ENCODE results near the gene REV3L.
A peak's percentile ranks its signal among the peaks of the same experiment; 100 is the strongest.
"Not testable (repeated sequence)": the region's sequence is repeated elsewhere in the genome, so short reads cannot be mapped to it uniquely, and the experiment has no call there.

REV3L gene

DNA sequence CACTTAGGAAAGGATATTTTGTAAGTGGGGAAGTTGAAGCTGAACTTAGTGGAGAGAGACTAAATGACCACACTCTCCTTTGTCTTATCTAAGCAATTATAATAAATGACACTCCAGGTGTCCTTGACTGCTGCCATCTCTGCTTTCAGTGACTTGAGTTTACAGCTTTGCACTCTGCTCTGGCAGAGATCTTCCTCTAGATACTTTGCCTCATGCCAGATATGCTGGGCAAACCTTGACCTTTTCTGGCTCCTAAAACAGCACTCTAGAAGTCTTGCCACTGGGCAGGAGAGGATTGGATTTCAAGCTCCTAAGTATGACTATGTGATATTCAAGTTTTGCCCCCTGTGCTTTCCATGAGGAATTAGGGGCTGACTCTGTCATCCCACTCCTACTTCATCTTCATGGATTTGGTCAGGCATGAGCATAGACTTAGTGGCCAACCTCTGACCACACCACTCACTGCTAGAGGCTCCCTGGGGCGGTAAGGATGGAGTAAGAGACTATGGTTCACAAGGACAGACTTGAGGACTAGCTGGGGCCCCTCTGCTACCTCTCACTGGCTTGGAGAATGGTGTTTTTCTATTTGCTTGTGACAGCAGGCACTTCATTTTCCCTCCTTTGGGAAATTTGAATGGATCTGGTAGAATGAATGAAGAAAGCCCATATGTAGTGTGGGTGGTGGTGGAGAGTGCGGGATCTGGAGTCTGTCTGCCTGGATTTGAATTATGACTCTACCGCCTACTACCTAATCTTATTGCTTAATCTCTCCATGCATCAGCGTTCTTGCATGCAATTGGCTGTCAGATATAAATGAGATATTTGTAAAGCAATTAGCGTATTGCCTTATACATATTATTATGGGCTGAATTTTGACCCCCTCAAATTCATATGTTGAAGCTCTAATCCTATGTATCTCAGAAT is 191.4 kb downstream of the REV3L start:
- DNase-seq, result no peak

GRCh38 chr6:111290689-111291335 is 192.2 kb downstream of the REV3L start:
- DNase-seq, result peak; percentile 34

DNA sequence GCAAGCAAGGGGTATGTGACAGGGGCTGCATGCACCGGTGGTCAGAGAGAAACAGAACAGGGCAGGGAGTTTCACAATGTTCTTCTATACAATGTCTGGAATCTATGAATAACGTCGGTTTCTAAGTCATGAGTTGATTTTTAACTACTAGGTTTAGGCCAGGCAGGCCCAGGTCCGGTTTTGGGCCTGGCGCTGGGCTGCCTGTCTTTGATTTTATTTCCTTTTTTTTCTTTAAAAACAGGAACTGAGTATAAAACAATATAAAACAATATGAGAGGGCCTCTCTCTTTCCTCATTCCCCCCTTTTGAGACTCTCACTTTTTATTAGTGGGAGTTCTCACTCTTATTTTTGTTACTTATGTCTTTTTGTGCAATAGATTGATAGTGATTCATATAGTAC is 198.7 kb downstream of the REV3L start:
- not testable (repeated sequence) for DNase-seq

DNA sequence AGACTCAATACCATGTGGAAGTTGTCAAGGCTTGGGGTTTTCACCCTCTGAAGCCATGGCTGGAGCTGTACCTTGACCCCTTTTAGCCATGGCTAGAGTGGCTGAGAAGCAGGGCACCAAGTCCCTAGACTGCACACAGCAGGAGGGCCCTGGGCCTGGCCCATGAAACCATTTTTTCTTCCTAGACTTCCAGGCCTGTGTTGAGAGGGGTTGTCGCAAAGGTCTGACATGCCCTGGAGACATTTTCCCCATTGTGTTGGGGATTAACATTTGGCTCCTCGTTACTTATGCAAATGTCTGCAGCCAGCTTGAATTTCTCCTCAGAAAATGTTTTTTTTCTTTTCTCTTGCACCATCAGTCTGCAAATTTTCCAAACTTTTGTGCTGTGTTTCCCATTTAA is 199.3 kb downstream of the REV3L start:
- no peak for DNase-seq

DNA sequence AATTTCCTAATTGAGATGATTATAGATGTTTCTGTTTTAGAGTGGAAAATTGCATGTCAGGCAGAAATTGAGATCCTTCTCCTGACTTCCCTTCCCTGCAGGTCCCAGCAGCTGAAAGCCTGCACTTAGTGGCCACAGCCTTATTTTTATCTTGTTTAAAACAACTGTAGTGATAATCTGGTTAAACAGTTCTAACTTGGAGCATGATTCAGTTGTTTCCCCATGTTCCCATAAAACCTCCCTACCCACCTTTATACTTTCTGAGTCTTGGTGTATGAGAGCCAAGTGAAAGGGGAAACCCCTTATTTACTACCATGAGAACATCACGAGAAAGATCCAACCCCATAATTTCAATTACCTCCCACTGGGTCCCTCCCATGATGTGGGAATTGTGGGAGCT is 200.5 kb downstream of the REV3L start:
- no peak for DNase-seq

GRCh38 chr6:111280445-111280955 is 202.5 kb downstream of the REV3L start:
- DNase-seq, result no peak

- DNase-seq, result no peak
Measured at GRCh38 chr6:111278731-111279130, 204.3 kb downstream of the REV3L start.

DNA sequence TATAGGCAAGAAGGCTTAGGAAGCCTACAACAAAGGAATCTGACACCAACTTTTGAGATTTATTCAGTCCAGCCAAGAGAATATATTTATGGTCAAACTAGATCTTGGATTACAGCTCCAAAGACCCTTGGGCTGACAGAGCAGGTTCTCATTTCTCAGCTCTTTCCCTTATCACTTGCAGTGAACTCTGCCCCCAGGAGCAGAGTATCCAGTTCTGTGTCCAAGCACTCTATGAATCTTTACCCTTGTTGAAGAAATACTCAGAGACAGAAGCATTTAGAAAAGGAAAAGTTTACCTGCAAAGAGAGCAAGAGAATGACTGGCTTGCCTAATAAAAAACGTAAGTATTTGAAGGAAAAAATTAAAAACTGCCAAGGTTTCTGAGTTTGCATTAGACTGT is 205.2 kb downstream of the REV3L start:
- no peak for DNase-seq

DNA sequence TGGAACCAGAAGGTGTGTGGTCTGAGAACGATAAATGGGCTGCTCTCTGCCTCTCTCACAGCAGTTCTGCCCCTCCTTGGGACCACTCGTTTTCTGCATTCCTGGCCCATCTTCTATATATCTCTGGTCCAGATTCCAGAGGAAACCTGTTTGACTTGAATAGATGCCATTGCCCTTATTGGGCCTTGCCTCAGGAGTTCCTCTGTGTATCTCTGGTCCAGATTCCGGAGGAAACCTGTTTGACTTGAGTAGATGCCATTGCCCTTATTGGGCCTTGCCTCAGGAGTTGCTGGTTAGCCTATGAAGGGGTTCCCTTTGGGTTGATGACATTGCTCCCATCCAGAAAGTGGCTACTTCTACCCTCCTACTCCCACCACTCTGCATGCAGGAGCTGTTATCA is 206.3 kb downstream of the REV3L start:
- DNase-seq, result no peak

DNA sequence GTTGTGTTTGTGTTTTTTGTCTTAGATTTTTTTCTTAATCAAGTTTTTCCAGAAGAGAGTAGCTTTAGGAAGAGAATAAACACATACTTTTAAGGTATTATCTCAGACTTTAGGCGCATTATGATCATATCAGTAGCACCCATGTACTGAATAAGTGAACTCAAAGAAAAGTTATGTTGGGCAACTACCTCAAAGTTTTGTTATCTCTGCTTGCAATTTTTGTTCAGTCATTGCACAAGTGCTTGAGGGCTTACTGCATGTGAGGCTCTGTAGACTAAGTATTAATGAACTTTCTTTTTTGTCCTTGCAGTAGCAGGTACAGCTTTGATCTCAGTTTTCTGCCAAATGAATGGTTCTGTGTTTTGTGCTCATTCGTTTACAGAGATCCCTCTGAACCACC is 206.7 kb downstream of the REV3L start:
- DNase-seq, result no peak

- DNase-seq, result no peak
Measured at GRCh38 chr6:111274593-111275217, 208.3 kb downstream of the REV3L start.

- no peak for DNase-seq
Measured at GRCh38 chr6:111270121-111270520, 212.9 kb downstream of the REV3L start.

DNA sequence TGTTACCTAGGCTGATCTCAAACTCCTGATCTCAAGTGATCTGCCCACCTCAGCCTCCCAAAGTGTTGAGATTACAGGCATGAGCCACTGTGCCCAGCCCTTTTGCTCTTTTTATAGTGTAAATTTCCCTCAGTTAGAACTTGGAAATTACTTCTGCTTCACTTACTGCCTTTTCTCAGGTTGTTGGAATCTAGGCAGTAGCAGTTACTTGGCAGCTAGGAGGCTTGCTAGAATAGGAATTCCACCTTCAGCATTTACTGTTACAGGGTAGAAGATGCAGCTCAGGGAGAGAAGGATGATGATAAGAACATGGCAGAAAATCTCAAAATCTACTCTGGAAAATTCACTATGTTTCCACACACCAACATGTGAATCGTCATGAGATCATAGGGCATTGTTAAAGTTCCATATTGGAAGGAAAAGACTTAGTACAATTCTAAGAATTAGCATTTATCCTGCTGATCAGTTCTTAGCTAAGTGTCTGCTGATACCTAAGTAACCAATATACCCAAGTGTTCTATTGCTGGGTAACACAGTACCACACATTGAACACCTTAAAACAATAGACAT is 213.5 kb downstream of the REV3L start:
- DNase-seq, result no peak

- DNase-seq, result no peak
Measured at GRCh38 chr6:111267764-111268333, 215.2 kb downstream of the REV3L start.

DNA sequence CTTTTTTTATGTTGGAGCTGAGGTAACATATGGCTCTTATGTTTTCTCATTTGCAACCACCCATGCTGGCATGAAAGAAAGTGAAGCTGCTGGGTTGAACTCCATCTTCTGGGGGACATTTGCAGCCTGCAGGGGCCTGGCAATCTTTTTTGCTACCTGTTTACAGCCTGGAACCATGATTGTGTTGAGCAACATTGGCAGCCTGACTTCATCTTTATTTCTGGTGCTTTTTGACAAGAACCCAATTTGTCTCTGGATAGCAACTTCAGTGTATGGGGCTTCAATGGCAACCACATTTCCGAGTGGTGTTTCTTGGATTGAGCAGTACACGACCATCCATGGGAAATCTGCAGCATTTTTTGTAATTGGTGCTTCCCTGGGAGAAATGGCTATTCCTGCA is 216.7 kb downstream of the REV3L start:
- DNase-seq, result no peak

DNA sequence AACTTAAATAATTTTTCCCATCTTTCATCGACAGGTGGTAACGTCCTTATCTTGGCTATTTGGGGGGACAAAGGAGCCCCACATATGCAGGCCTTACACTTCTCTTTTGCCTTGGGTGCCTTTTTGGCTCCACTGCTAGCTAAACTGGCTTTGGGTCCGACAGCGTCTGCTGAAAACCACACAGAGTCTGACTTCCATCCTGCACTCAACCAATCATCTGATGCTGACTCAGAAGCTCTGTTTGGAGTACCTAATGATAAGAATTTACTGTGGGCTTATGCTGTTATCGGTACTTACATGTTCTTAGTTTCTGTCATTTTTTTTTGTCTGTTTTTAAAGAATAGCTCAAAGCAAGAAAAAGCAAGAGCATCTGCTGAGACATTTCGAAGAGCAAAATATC is 217.2 kb downstream of the REV3L start:
- no peak for DNase-seq

- DNase-seq, result peak; percentile 9
Measured at GRCh38 chr6:111263837-111264236, 219.2 kb downstream of the REV3L start.

GRCh38 chr6:111260570-111261298 is 222.3 kb downstream of the REV3L start:
- DNase-seq, result no peak

- peak; percentile 99 for DNase-seq
Measured at GRCh38 chr6:111259089-111259831, 223.8 kb downstream of the REV3L start.

- DNase-seq, result no peak
Measured at GRCh38 chr6:111258615-111259088, 224.4 kb downstream of the REV3L start.

DNA sequence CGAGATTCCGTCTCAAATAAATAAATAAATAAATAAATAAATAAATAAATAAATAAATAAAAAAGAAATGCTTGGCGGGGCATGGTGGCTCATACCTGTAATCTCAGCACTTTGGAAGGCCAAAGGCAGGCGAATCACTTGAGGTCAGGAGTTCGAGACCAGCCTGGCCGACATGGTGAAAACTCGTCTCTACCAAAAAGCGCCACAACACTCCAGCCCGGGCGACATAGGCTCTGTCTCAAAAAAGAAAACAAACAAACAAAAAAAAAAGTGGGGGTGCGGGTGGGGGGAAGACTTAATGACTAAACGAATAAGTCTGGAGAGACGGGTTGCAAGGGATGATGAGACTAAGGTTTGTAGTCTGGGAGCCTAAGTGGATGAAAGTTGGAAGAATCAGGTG is 225.0 kb downstream of the REV3L start:
- DNase-seq, result no peak

All from stimulated activated CD4-positive, alpha-beta T cell treated with anti-CD3 and anti-CD28 coated beads, Interleukin-15, amount 100 ng/mL, for 24 hours (primary cell).